PC-9 (cell line): Measurements from ENCODE around the gene TMEM45A. TPM values are rescaled to one million over a fixed set of nuclear protein-coding genes. Genes with fewer than 3 reads are reported as not detected.

Experiments used
- BruUV-seq: library from RNA; stranded (reverse); fragments of 400-500 nt; replicated peaks from 2 replicates; lab custom pipeline; 2021; lab: Mats Ljungman, UMichigan
- CTCF ChIA-PET: fragments of 300-600 bp; sonication (Branson Sonifier 250); formaldehyde crosslinking; loops from one replicate; lab custom pipeline; 2022; ENCODE audit warnings: antibody characterized with exemption; lab: Charles Lee
- POLR2A ChIA-PET: fragments of 300-600 bp; sonication (Branson Sonifier 250); formaldehyde crosslinking; loops from one replicate; lab custom pipeline; 2022; ENCODE audit warnings: antibody characterized with exemption; ENCODE audit not compliant: unreplicated experiment; lab: Charles Lee
- DNase-seq, 2 experiments: peaks; one replicate each; pipeline versions ENCODE4 v3.0.0 to v3.0.0-alpha.2; 2015 to 2022; ENCODE audit warnings: mixed read lengths in 1 of 2
- H2AFZ ChIP-seq: fragments of 200-600 bp; sonication (generic); 2 replicates; pipeline ENCODE4 v1.8.1; 2017; ENCODE audit warnings: antibody characterized with exemption
- H3F3A ChIP-seq: fragments of 200-600 bp; sonication (generic); 2 replicates; pipeline ENCODE4 v1.8.1; 2017; ENCODE audit warnings: antibody characterized with exemption, mild to moderate bottlenecking, low read depth; ENCODE audit not compliant: insufficient read depth
- H3K27ac ChIP-seq: fragments of 200-600 bp; sonication (generic); 2 replicates; pipeline ENCODE4 v1.6.1; 2016; ENCODE audit warnings: mixed run types
- H3K27me3 ChIP-seq: fragments of 200-600 bp; sonication (generic); 2 replicates; pipeline ENCODE4 v1.6.1; 2016; ENCODE audit warnings: low read depth, mixed run types; ENCODE audit not compliant: insufficient read depth
- H3K36me3 ChIP-seq: fragments of 200-600 bp; sonication (generic); 2 replicates; pipeline ENCODE4 v1.6.1; 2016; ENCODE audit warnings: low read depth, mixed run types
- H3K4me1 ChIP-seq: fragments of 200-600 bp; sonication (generic); replicated peaks from 2 replicates; pipeline ENCODE4 v1.6.1; 2016; ENCODE audit warnings: mixed run types; ENCODE audit not compliant: insufficient read depth
- H3K4me2 ChIP-seq: fragments of 200-600 bp; sonication (generic); 2 replicates; pipeline ENCODE4 v1.6.1; 2017; ENCODE audit warnings: mixed run types
- H3K4me3 ChIP-seq: fragments of 200-600 bp; sonication (generic); 2 replicates; pipeline ENCODE4 v1.6.1; 2016; ENCODE audit warnings: mixed run types
- H3K79me2 ChIP-seq: fragments of 200-600 bp; sonication (generic); 2 replicates; pipeline ENCODE4 v1.6.1; 2017; ENCODE audit warnings: low read depth, mixed run types
- H3K9me2 ChIP-seq: fragments of 200-600 bp; sonication (generic); 2 replicates; pipeline ENCODE4 v1.8.1; 2017; ENCODE audit warnings: mild to moderate bottlenecking; ENCODE audit not compliant: insufficient read depth
- H3K9me3 ChIP-seq: fragments of 200-600 bp; sonication (generic); 2 replicates; pipeline ENCODE4 v1.8.1; 2016; ENCODE audit warnings: low read depth; ENCODE audit not compliant: insufficient read depth
- H4K20me1 ChIP-seq: fragments of 200-600 bp; sonication (generic); 2 replicates; pipeline ENCODE4 v1.8.1; 2017; ENCODE audit not compliant: insufficient read depth
- EZH2 ChIP-seq: fragments of 200-600 bp; sonication (generic); IDR thresholded peaks from 2 replicates; pipeline ENCODE4 v1.8.0; 2017; ENCODE audit warnings: antibody characterized with exemption, low read depth
- intact Hi-C: fragments of 100-400 bp; cut with micrococcal nuclease; formaldehyde crosslinking; loops from one replicate; pipeline ENCODE4 v1.10.0; 2022; ENCODE audit not compliant: unreplicated experiment
- total RNA-seq: library from RNA; stranded (reverse); gene quantifications from 2 replicates; pipeline ENCODE4 v1.2.3, GENCODE V29; 2021
- TF ChIP-seq, protein P1 (sequence below): fragments of 200-600 bp; sonication (generic); conservative IDR thresholded peaks from 2 replicates; pipeline ENCODE4 v1.6.1; 2017; ENCODE audit warnings: mixed run types, antibody characterized with exemption, mild to moderate bottlenecking, moderate library complexity

Gene TMEM45A
- total RNA-seq, 1 experiment from 2014 or later: 31.1 TPM

DNA sequence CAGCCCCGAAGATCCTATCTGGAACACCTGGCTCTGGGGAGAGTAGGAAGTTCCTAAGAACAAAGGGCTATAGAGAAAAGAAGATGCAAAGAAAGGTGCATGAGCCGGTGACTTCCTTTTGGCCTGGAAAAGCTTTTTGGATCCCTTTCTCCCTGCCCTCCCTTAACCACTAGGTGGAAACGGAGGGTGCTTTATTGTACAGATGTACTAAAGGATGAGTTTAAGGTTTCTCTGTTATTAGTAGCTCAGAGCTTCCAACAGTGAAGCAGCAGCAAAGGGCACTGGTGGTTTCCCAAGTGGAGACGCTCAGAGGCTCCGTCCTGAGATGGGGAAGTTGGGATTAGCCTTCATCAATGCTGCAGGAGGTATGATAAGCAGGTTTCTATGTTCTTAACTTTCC lies 111.0 kb downstream of the TMEM45A start:
- Histone ChIP-seq H3K27me3 (no peaks in the 10 kb centered on the region), H3K9me3 (no peaks in the 10 kb centered on the region), H3K79me2 (no peaks in the 10 kb centered on the region), H3K36me3 (no peaks in the 10 kb centered on the region), H3F3A (peaks cover 13% of the 10 kb centered on the region; the same call in 1 of the 2 replicates), H3K27ac (no peak overlapping the region), H3K4me2 (peak overlapping the region; percentile 40), H3K4me3 (no peak overlapping the region), H2AFZ (peak overlapping the region; percentile 39; the same call in 1 of the 2 replicates), H3K4me1 (peaks cover 14% of the 10 kb centered on the region), H4K20me1 (no peaks in the 10 kb centered on the region), H3K9me2 (no peaks in the 10 kb centered on the region)
- TF ChIP-seq, protein P1, sequence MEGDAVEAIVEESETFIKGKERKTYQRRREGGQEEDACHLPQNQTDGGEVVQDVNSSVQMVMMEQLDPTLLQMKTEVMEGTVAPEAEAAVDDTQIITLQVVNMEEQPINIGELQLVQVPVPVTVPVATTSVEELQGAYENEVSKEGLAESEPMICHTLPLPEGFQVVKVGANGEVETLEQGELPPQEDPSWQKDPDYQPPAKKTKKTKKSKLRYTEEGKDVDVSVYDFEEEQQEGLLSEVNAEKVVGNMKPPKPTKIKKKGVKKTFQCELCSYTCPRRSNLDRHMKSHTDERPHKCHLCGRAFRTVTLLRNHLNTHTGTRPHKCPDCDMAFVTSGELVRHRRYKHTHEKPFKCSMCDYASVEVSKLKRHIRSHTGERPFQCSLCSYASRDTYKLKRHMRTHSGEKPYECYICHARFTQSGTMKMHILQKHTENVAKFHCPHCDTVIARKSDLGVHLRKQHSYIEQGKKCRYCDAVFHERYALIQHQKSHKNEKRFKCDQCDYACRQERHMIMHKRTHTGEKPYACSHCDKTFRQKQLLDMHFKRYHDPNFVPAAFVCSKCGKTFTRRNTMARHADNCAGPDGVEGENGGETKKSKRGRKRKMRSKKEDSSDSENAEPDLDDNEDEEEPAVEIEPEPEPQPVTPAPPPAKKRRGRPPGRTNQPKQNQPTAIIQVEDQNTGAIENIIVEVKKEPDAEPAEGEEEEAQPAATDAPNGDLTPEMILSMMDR: peak; percentile 77
- no peak for TF ChIP-seq EZH2
- DNase-seq: peak; percentile 41 to 60
- intact Hi-C loops: loop anchor here (1.0 to 10.0 kb wide), 4 partner anchors 106 to 911 kb away; partner anchors contain the start of genes SENP7 and TFG
- BruUV-seq: no TSS peak
- POLR2A ChIA-PET: interaction anchor here (0.5 to 1.0 kb wide), 6 partner anchors 106 to 1323 kb away, joined by 3 to 5 read pairs (median 4); partner anchors contain the start of gene TMEM45A
- CTCF ChIA-PET: interaction anchor here (0.6 to 2.2 kb wide), 6 partner anchors 106 to 592 kb away, joined by 3 to 25 read pairs (median 4); partner anchors contain the start of gene TFG

DNA sequence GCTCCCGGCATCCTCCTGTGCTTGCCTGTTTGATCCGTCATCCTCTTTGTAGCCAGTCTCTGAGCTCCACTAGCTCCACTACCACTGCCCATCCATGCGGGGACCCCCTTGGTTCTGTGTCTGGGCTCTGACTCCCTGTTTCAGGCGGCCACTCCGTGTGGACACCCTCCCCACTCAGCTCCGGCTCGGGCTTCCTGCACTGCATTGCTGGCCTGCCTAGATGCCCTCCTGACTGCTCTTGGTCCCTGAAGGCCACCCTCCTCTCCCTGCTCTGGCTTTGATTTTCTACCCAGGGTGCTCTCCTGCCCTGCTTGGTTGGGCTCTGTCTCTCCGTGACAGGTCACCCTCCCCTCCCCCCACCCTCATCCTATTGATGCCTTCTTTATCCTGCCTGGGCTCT lies 112.9 kb downstream of the TMEM45A start:
- Histone ChIP-seq H3K4me2 (no peak overlapping the region), H4K20me1 (no peaks in the 10 kb centered on the region), H3K27me3 (no peaks in the 10 kb centered on the region), H3K27ac (no peak overlapping the region), H3F3A (peaks cover 13% of the 10 kb centered on the region; the same call in 1 of the 2 replicates), H3K9me2 (no peaks in the 10 kb centered on the region), H3K79me2 (no peaks in the 10 kb centered on the region), H2AFZ (no peak overlapping the region), H3K9me3 (no peaks in the 10 kb centered on the region), H3K36me3 (no peaks in the 10 kb centered on the region), H3K4me3 (no peak overlapping the region), H3K4me1 (peaks cover 14% of the 10 kb centered on the region)
- no peak for DNase-seq
- ChIA-PET CTCF (no interaction called here), POLR2A (interaction anchor here (0.6 kb wide), 1 partner anchor 917 kb away, joined by 3 read pairs; no protein-coding TSS in a partner anchor)
- BruUV-seq: no TSS peak
- TF ChIP-seq, protein P1: no peak
- no peak for TF ChIP-seq EZH2
- intact Hi-C loops: loop anchor here (10.0 kb wide), 2 partner anchors 189 to 909 kb away; partner anchors contain the start of gene SENP7

DNA sequence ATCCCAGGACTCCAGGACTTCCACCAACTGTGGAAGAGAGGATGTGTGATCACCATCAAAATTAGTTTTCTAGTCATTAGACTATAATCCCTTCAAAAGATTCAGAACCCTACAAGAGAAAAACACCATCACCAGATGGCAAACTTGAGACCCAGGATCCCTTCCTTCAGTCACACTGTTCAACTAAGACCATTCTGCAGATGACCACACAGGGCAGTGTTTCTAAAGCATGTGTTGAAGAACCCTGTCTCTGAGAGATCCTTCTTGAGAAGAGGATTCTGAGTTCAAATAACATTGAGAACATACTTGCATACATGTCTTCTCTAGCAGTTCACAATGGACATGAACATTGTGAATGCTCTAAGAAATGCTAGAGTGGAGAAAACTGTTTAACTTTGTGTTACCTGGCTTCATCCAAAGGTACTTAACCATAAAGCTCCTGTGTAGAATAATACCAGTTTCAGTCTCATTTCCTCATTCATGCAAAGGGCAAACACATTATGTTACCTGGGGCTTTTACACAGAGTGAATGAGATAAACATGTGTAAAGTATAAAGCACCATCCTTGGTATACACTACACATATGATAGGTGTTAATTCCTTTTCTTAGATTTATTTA lies 114.6 kb downstream of the TMEM45A start:
- Histone ChIP-seq H2AFZ (no peak overlapping the region), H3K27ac (no peak overlapping the region), H3K4me3 (no peak overlapping the region), H3K79me2 (no peaks in the 10 kb centered on the region), H3K9me3 (no peaks in the 10 kb centered on the region), H3K4me1 (peaks cover 14% of the 10 kb centered on the region), H3F3A (peaks cover 13% of the 10 kb centered on the region; the same call in 1 of the 2 replicates), H3K9me2 (no peaks in the 10 kb centered on the region), H3K36me3 (no peaks in the 10 kb centered on the region), H4K20me1 (no peaks in the 10 kb centered on the region), H3K4me2 (no peak overlapping the region), H3K27me3 (no peaks in the 10 kb centered on the region)
- TF ChIP-seq EZH2: no peak
- TF ChIP-seq, protein P1: no peak
- ChIA-PET CTCF (no interaction called here), POLR2A (interaction anchor here (0.5 to 0.6 kb wide), 2 partner anchors 144 to 541 kb away, joined by 3 to 15 read pairs; no protein-coding TSS in a partner anchor)
- no peak for DNase-seq
- intact Hi-C loops: loop anchor here (10.0 kb wide), 2 partner anchors 188 to 908 kb away; partner anchors contain the start of gene SENP7
- BruUV-seq: no TSS peak
